Activated effector memory CD4-positive, alpha-beta T cell treated with Interleukin-2 at 50 U/mL for 16 hours (primary cell): ENCODE results near the gene PLEKHN1.
A peak's percentile ranks its signal among the peaks of the same experiment; 100 is the strongest.
"Not testable (repeated sequence)": the region's sequence is repeated elsewhere in the genome, so short reads cannot be mapped to it uniquely, and the experiment has no call there.

Experiments
- DNase-seq: peaks from one replicate; pipeline ENCODE4 v3.0.0-alpha.2; 2020

Gene PLEKHN1

GRCh38 chr1:1013105-1013921, 47.0 kb downstream of the PLEKHN1 start, which contains the start of gene ISG15:
TSS of gene ISG15 (plus strand) at chr1:1013497. CDS start at chr1:1013574, 77 bp downstream.
- peak; percentile 84 for DNase-seq

GRCh38 chr1:1013922-1014648, 47.8 kb downstream of the PLEKHN1 start:
- peak; percentile 33 for DNase-seq

GRCh38 chr1:1014799-1015681, 48.8 kb downstream of the PLEKHN1 start:
- DNase-seq, result no peak

GRCh38 chr1:1017397-1018320, 51.4 kb downstream of the PLEKHN1 start:
- DNase-seq, result not testable (repeated sequence)

- DNase-seq, result not testable (repeated sequence)
These were observed 52.0 kb downstream of the PLEKHN1 start for GRCh38 chr1:1018321-1018685.

GRCh38 chr1:1019122-1019999, 53.1 kb downstream of the PLEKHN1 start:
- peak; percentile 70 for DNase-seq

- peak; percentile 12 for DNase-seq
These were observed 53.7 kb downstream of the PLEKHN1 start, which contains the start of gene AGRN for GRCh38 chr1:1020000-1020404. TSS of gene AGRN (plus strand) at chr1:1020120. CDS start at chr1:1020173, 53 bp downstream.

GRCh38 chr1:1020415-1021009, 54.2 kb downstream of the PLEKHN1 start:
- no peak for DNase-seq

- DNase-seq, result no peak
These were observed 55.0 kb downstream of the PLEKHN1 start for GRCh38 chr1:1021010-1021919.

GRCh38 chr1:1021920-1022259, 55.6 kb downstream of the PLEKHN1 start:
- no peak for DNase-seq

GRCh38 chr1:1022302-1023009, 56.2 kb downstream of the PLEKHN1 start:
- no peak for DNase-seq

GRCh38 chr1:1023700-1024099, 57.4 kb downstream of the PLEKHN1 start:
- no peak for DNase-seq

- no peak for DNase-seq
These were observed 58.0 kb downstream of the PLEKHN1 start for GRCh38 chr1:1024149-1024770.

- no peak for DNase-seq
These were observed 58.8 kb downstream of the PLEKHN1 start for GRCh38 chr1:1024771-1025699.
